SK-N-MC (cell line): ENCODE data around the gene HAUS8.

Experiments used
- EZH2 ChIP-seq: fragments of 200-600 bp; sonication (generic); IDR thresholded peaks from one replicate; pipeline ENCODE4 v1.6.1; 2017; ENCODE audit warnings: antibody characterized with exemption
- POLR2AphosphoS5 ChIP-seq: IDR thresholded peaks from 2 replicates; pipeline ENCODE4 v1.6.1; 2012; ENCODE audit warnings: mild to moderate bottlenecking, low read depth, low read length, borderline replicate concordance

DNA sequence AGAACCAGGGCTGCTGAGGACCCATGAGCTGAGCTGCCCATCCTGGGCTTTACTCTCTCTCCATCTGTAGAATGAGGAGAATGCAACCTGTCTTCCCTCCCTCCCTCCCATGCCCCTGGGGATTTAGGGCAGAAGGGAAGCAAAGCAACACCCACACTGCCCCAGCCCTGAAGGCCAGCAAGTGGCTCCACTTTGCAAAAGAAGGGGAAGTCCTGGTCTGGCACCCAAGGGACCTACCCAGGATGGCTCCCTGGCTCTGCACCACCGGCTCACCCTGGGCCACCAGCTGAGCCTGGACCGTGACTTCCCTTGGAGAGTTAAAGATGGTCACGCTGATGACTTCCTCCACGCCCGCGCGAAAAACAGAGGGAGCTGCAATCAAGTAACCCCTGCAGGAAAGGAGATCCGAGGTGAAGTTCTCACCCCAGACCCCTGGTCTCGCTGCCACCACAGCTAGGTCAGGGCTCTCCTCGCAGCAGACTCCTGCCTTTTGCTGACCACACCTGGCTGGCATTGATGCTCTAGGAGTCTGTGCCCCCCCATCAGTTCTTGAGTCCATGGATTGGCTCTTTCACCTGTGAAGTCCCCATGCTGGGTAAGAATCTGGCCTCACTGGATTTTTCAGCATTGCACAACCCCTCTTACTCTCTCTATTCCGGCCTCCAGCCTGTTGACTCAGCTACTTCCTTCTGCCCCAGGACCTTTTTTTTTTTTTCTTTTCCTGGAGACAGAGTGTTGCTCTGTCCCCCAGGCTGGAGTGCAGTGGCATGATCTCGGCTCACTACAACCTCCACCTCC lies 53.3 kb downstream of the HAUS8 start:
- no peak for TF ChIP-seq POLR2AphosphoS5
- no peak for TF ChIP-seq EZH2
